Measurements from ENCODE around the gene DNAJB2.

DNAJB2 gene

DNA sequence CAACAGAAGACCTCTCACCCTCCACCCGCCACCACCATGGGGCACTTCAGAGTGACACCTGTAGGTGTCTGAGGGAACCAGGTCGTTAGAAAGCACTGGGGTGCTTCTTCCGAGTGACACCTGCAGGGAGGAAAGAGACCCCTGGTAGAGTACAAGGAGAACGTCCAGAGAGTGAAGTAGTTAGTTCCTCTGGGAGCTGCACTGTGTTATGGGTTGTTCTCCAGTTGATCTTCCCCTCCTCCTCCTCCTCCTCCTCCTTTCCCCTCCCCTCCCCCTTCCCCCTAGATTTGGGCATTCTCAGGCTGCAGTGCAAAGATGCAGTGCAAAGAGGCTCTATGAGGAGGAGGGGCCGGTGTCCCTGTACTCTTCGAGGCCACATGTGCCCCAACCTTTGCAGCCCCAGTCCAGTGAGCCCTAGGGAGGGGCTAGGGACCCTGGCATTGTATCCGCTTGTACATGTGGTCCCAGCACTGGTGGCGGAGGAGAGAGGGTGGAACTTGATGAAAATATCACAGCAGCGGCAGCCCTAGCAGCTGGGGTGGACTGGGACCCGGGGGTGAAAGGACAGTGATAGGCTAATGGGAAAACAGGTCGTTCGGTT, 850 bp downstream of the DNAJB2 start:
- H4K20me1 ChIP-seq (ENCODE audit: insufficient read depth, low read length) = peaks cover 4% of the 10 kb centered on the region
- H3K36me3 ChIP-seq (ENCODE audit: insufficient read depth, low read length) = 0 out of 2 replicates have a peak, but pooled peaks cover 8% of the 10 kb centered on the region
- peak overlapping the region; percentile 64 for H3K9ac ChIP-seq (ENCODE audit: low read depth, low read length)
- H3K27ac ChIP-seq (ENCODE audit: low read length) = peak overlapping the region; percentile 57; the same call in 1 of the 2 replicates
- H3K4me1 ChIP-seq (ENCODE audit: insufficient read depth, low read length) = peaks cover 27% of the 10 kb centered on the region
- no peaks in the 10 kb centered on the region for H3K9me3 ChIP-seq (ENCODE audit: insufficient read depth, low read length, severe bottlenecking)
- H3K27me3 ChIP-seq (ENCODE audit: insufficient read depth, low read length, poor library complexity) = no peaks in the 10 kb centered on the region
- H3K4me3 ChIP-seq (ENCODE audit: low read depth in 1 of 2, low read length in 2 of 2) = peak overlapping the region; percentile 25 to 60; a peak in 3 of 4 replicates
- ATAC-seq (ENCODE audit: insufficient read depth, low read depth) = no peak
- peak overlapping the region; percentile 96 for H3K4me2 ChIP-seq (ENCODE audit: insufficient read depth, low read length)
- no peaks in the 10 kb centered on the region for H3K79me2 ChIP-seq (ENCODE audit: insufficient read depth, low read length)
- TF ChIP-seq EZH2 (IDR thresholded peaks at IDR 0.05; ENCODE audit: borderline replicate concordance, low read depth, low read length, severe bottlenecking) = no peak
- TF ChIP-seq, protein P1, sequence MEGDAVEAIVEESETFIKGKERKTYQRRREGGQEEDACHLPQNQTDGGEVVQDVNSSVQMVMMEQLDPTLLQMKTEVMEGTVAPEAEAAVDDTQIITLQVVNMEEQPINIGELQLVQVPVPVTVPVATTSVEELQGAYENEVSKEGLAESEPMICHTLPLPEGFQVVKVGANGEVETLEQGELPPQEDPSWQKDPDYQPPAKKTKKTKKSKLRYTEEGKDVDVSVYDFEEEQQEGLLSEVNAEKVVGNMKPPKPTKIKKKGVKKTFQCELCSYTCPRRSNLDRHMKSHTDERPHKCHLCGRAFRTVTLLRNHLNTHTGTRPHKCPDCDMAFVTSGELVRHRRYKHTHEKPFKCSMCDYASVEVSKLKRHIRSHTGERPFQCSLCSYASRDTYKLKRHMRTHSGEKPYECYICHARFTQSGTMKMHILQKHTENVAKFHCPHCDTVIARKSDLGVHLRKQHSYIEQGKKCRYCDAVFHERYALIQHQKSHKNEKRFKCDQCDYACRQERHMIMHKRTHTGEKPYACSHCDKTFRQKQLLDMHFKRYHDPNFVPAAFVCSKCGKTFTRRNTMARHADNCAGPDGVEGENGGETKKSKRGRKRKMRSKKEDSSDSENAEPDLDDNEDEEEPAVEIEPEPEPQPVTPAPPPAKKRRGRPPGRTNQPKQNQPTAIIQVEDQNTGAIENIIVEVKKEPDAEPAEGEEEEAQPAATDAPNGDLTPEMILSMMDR (IDR thresholded peaks at IDR 0.05; ENCODE audit: borderline replicate concordance, extremely low read depth, low read length, poor library complexity, severe bottlenecking) = peak; percentile 45
- peak overlapping the region; percentile 53 for H2AFZ ChIP-seq (ENCODE audit: low read depth, low read length)
- no peak for DNase-seq

DNA sequence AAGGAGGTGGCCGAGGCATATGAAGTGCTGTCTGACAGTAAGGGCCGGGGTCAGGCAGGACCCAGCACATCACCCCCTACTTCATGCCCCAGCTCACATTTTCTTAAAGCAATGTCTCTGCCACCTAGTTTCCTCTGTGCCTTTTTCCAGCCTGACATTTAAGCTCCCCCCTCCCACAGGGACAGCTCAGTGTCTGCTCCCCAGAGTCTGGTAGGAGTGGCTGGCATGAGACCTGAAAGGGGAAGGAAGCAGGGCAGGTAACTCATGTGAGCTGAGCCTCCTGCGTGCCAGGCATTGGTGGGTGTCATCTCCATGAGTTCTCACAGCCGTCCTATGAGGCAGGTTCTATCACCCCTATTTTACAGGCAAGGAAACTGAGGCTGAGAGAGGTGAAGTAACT, 1.5 kb downstream of the DNAJB2 start:
- Histone ChIP-seq H3K27ac (ENCODE audit: low read length) (no peak overlapping the region), H3K27me3 (ENCODE audit: insufficient read depth, low read length, poor library complexity) (no peaks in the 10 kb centered on the region), H3K9ac (ENCODE audit: low read depth, low read length) (no peak overlapping the region), H3K9me3 (ENCODE audit: insufficient read depth, low read length, severe bottlenecking) (no peaks in the 10 kb centered on the region), H3K4me1 (ENCODE audit: insufficient read depth, low read length) (peaks cover 27% of the 10 kb centered on the region), H2AFZ (ENCODE audit: low read depth, low read length) (no peak overlapping the region), H3K36me3 (ENCODE audit: insufficient read depth, low read length) (0 out of 2 replicates have a peak, but pooled peaks cover 8% of the 10 kb centered on the region), H3K4me2 (ENCODE audit: insufficient read depth, low read length) (peak overlapping the region; percentile 12; the same call in 1 of the 2 replicates), H4K20me1 (ENCODE audit: insufficient read depth, low read length) (peaks cover 4% of the 10 kb centered on the region), H3K79me2 (ENCODE audit: insufficient read depth, low read length) (no peaks in the 10 kb centered on the region), H3K4me3 (ENCODE audit: low read depth in 1 of 2, low read length in 2 of 2) (no peak overlapping the region)
- no peak for ATAC-seq (ENCODE audit: insufficient read depth, low read depth)
- no peak for DNase-seq
- no peak for TF ChIP-seq EZH2 (IDR thresholded peaks at IDR 0.05; ENCODE audit: borderline replicate concordance, low read depth, low read length, severe bottlenecking)
- TF ChIP-seq, protein P1 (IDR thresholded peaks at IDR 0.05; ENCODE audit: borderline replicate concordance, extremely low read depth, low read length, poor library complexity, severe bottlenecking) = no peak

GRCh38 chr2:219281588-219281987, 2.4 kb downstream of the DNAJB2 start:
- ATAC-seq (ENCODE audit: insufficient read depth, low read depth) (no peak), DNase-seq (no peak)
- H3K27ac ChIP-seq (ENCODE audit: low read length) = no peak overlapping the region
- H4K20me1 ChIP-seq (ENCODE audit: insufficient read depth, low read length) = peaks cover 4% of the 10 kb centered on the region
- 0 out of 2 replicates have a peak, but pooled peaks cover 8% of the 10 kb centered on the region for H3K36me3 ChIP-seq (ENCODE audit: insufficient read depth, low read length)
- TF ChIP-seq EZH2 (IDR thresholded peaks at IDR 0.05; ENCODE audit: borderline replicate concordance, low read depth, low read length, severe bottlenecking) = no peak
- TF ChIP-seq, protein P1 (IDR thresholded peaks at IDR 0.05; ENCODE audit: borderline replicate concordance, extremely low read depth, low read length, poor library complexity, severe bottlenecking) = no peak
- H3K79me2 ChIP-seq (ENCODE audit: insufficient read depth, low read length) = no peaks in the 10 kb centered on the region
- peaks cover 27% of the 10 kb centered on the region for H3K4me1 ChIP-seq (ENCODE audit: insufficient read depth, low read length)
- H3K27me3 ChIP-seq (ENCODE audit: insufficient read depth, low read length, poor library complexity) = no peaks in the 10 kb centered on the region
- H2AFZ ChIP-seq (ENCODE audit: low read depth, low read length) = no peak overlapping the region
- no peaks in the 10 kb centered on the region for H3K9me3 ChIP-seq (ENCODE audit: insufficient read depth, low read length, severe bottlenecking)
- no peak overlapping the region for H3K4me3 ChIP-seq (ENCODE audit: low read depth in 1 of 2, low read length in 2 of 2)
- H3K9ac ChIP-seq (ENCODE audit: low read depth, low read length) = no peak overlapping the region
- H3K4me2 ChIP-seq (ENCODE audit: insufficient read depth, low read length) = no peak overlapping the region

All from DND-41 (cell line).